KMS-11 (cell line): ENCODE measurements around the gene PTPN20.

ENCODE experiments used
- H2AFZ ChIP-seq: fragments of 200-600 bp; sonication (generic); 2 replicates; pipeline ENCODE4 v1.6.1; 2016; ENCODE audit warnings: antibody characterized with exemption, mixed run types, low read depth
- H3K27ac ChIP-seq: fragments of 200-600 bp; sonication (generic); 2 replicates; pipeline ENCODE4 v1.6.1; 2016; ENCODE audit warnings: mild to moderate bottlenecking, mixed run types
- H3K27me3 ChIP-seq: fragments of 200-600 bp; sonication (generic); 2 replicates; pipeline ENCODE4 v1.6.1; 2017; ENCODE audit warnings: mild to moderate bottlenecking, low read depth, mixed run types, moderate library complexity; ENCODE audit not compliant: insufficient read depth
- H3K36me3 ChIP-seq: fragments of 200-600 bp; sonication (generic); 2 replicates; pipeline ENCODE4 v1.6.1; 2017; ENCODE audit warnings: mild to moderate bottlenecking, mixed run types; ENCODE audit not compliant: insufficient read depth
- H3K4me1 ChIP-seq: fragments of 200-600 bp; sonication (generic); 2 replicates; pipeline ENCODE4 v1.6.1; 2016; ENCODE audit warnings: mild to moderate bottlenecking, low read depth, mixed run types; ENCODE audit not compliant: poor library complexity, severe bottlenecking
- H3K4me2 ChIP-seq: fragments of 200-600 bp; sonication (generic); 2 replicates; pipeline ENCODE4 v1.7.0; 2016; ENCODE audit warnings: mild to moderate bottlenecking, mixed run types
- H3K4me3 ChIP-seq: fragments of 200-600 bp; sonication (generic); IDR thresholded peaks from 2 replicates; pipeline ENCODE4 v1.6.1; 2017; ENCODE audit warnings: low read depth, low read length, mixed read lengths; ENCODE audit not compliant: insufficient read depth
- H3K79me2 ChIP-seq: fragments of 200-600 bp; sonication (generic); 2 replicates; pipeline ENCODE4 v1.6.1; 2016; ENCODE audit warnings: low read depth, mixed run types; ENCODE audit not compliant: insufficient read depth
- H3K9ac ChIP-seq: fragments of 200-600 bp; sonication (generic); 2 replicates; pipeline ENCODE4 v1.6.1; 2016; ENCODE audit warnings: mild to moderate bottlenecking, mixed run types
- H4K20me1 ChIP-seq: fragments of 200-600 bp; sonication (generic); 2 replicates; pipeline ENCODE4 v1.6.1; 2016; ENCODE audit warnings: mild to moderate bottlenecking, mixed run types; ENCODE audit not compliant: insufficient read depth
- CTCF ChIP-seq: fragments of 200-600 bp; sonication (generic); conservative IDR thresholded peaks from 2 replicates; pipeline ENCODE4 v1.6.1; 2017; ENCODE audit warnings: low read depth, mild to moderate bottlenecking, antibody characterized with exemption, low read length, moderate library complexity, mixed read lengths

PTPN20 gene

GRCh38 chr10:47038881-47039561 is 127.8 kb downstream of the PTPN20 start:
- Histone ChIP-seq H4K20me1 (no peaks in the 10 kb centered on the region), H3K4me1 (no peaks in the 10 kb centered on the region), H3K36me3 (no peaks in the 10 kb centered on the region), H3K4me3 (no peak overlapping the region), H2AFZ (no peak overlapping the region), H3K9ac (no peak overlapping the region), H3K79me2 (no peaks in the 10 kb centered on the region), H3K27me3 (no peaks in the 10 kb centered on the region), H3K4me2 (no peak overlapping the region), H3K27ac (no peak overlapping the region)
- no peak for TF ChIP-seq CTCF

GRCh38 chr10:47039562-47039913 is 128.3 kb downstream of the PTPN20 start:
- Histone ChIP-seq H3K4me3 (no peak overlapping the region), H3K4me1 (no peaks in the 10 kb centered on the region), H2AFZ (no peak overlapping the region), H4K20me1 (no peaks in the 10 kb centered on the region), H3K36me3 (no peaks in the 10 kb centered on the region), H3K27ac (no peak overlapping the region), H3K4me2 (no peak overlapping the region), H3K9ac (no peak overlapping the region), H3K79me2 (no peaks in the 10 kb centered on the region), H3K27me3 (no peaks in the 10 kb centered on the region)
- no peak for TF ChIP-seq CTCF

- no peaks in the 10 kb centered on the region for H3K36me3 ChIP-seq
- no peak overlapping the region for H3K27ac ChIP-seq
- H3K4me3 ChIP-seq, result no peak overlapping the region
- H2AFZ ChIP-seq, result no peak overlapping the region
- no peaks in the 10 kb centered on the region for H3K27me3 ChIP-seq
- H3K9ac ChIP-seq, result no peak overlapping the region
- no peaks in the 10 kb centered on the region for H3K4me1 ChIP-seq
- no peak for TF ChIP-seq CTCF
- no peaks in the 10 kb centered on the region for H3K79me2 ChIP-seq
- no peak overlapping the region for H3K4me2 ChIP-seq
- no peaks in the 10 kb centered on the region for H4K20me1 ChIP-seq
Measured at GRCh38 chr10:47040041-47040491, 128.8 kb downstream of the PTPN20 start.

- no peak overlapping the region for H2AFZ ChIP-seq
- no peaks in the 10 kb centered on the region for H3K27me3 ChIP-seq
- no peak overlapping the region for H3K9ac ChIP-seq
- TF ChIP-seq CTCF, result no peak
- H3K4me3 ChIP-seq, result no peak overlapping the region
- no peaks in the 10 kb centered on the region for H3K4me1 ChIP-seq
- no peaks in the 10 kb centered on the region for H4K20me1 ChIP-seq
- no peak overlapping the region for H3K4me2 ChIP-seq
- H3K79me2 ChIP-seq, result no peaks in the 10 kb centered on the region
- no peaks in the 10 kb centered on the region for H3K36me3 ChIP-seq
- H3K27ac ChIP-seq, result no peak overlapping the region
Measured at GRCh38 chr10:47040681-47041080, 129.5 kb downstream of the PTPN20 start.
